ENCODE results near the gene INSRR.

DNA sequence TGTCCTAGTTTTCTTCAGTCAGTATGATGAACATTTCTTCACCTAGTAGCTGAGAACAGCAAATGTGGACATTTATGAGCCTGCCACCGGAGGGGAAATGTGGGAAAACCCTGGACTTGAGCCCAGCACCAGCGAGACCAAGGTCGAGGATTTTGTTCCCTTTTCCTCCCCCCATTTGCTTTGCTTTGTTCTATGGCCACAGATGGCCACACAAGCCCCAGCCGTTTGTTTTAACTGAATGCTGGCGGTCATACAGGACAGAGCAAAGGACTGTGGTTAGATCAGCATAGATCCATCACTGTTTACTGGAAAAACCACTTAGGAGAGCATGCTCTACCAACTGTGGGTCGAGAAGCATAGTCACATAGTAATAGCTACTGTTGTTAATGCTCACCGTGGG, 63.1 kb downstream of the INSRR start:
- TF ChIP-seq, protein P1, sequence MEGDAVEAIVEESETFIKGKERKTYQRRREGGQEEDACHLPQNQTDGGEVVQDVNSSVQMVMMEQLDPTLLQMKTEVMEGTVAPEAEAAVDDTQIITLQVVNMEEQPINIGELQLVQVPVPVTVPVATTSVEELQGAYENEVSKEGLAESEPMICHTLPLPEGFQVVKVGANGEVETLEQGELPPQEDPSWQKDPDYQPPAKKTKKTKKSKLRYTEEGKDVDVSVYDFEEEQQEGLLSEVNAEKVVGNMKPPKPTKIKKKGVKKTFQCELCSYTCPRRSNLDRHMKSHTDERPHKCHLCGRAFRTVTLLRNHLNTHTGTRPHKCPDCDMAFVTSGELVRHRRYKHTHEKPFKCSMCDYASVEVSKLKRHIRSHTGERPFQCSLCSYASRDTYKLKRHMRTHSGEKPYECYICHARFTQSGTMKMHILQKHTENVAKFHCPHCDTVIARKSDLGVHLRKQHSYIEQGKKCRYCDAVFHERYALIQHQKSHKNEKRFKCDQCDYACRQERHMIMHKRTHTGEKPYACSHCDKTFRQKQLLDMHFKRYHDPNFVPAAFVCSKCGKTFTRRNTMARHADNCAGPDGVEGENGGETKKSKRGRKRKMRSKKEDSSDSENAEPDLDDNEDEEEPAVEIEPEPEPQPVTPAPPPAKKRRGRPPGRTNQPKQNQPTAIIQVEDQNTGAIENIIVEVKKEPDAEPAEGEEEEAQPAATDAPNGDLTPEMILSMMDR (IDR thresholded peaks at IDR 0.05; ENCODE audit: insufficient read depth, low read length, poor library complexity, severe bottlenecking), result no peak
- no peak for TF ChIP-seq EZH2phosphoT487 (conservative IDR thresholded peaks at IDR 0.05; ENCODE audit: low read length)
